ENCODE data around the gene ZNF862. TPM values are rescaled to one million over a fixed set of nuclear protein-coding genes. Genes with fewer than 3 reads are reported as not detected.

The ZNF862 gene
- total and polyA plus RNA-seq, 2 of the 13 experiments (the other 11 are each of a cell fraction or from before 2014, with no cell fraction given), result 0.89 to 2.0 TPM

- no peak for TF ChIP-seq PAX8 (CRISPR knock-in tag; IDR thresholded peaks at IDR 0.05; ENCODE audit: borderline replicate concordance)
- TF ChIP-seq ZEB1 (IDR thresholded peaks at IDR 0.05; ENCODE audit: insufficient replicate concordance, low read depth), result no peak
- TF ChIP-seq SIN3A (IDR thresholded peaks at IDR 0.05; ENCODE audit: borderline replicate concordance, low read depth, low read length), result no peak
- peak; percentile 52; the same call in 1 of the 2 replicates for TF ChIP-seq ZNF792 (CRISPR knock-in tag; IDR thresholded peaks at IDR 0.05)
- peak; percentile 81; the same call in 1 of the 2 replicates for TF ChIP-seq ZNF230 (CRISPR knock-in tag; IDR thresholded peaks at IDR 0.05)
- peak; percentile 98 for TF ChIP-seq ZFX (CRISPR knock-in tag; IDR thresholded peaks at IDR 0.05; ENCODE audit: low read depth)
- TF ChIP-seq GMEB2 (CRISPR knock-in tag; IDR thresholded peaks at IDR 0.05; ENCODE audit: low read depth), result peak; percentile 73
- peak; percentile 89 for TF ChIP-seq POGZ (CRISPR knock-in tag; IDR thresholded peaks at IDR 0.05)
- TF ChIP-seq SRSF4 (IDR thresholded peaks at IDR 0.05; ENCODE audit: low read depth, low read length, poor library complexity, severe bottlenecking), result no peak
- TF ChIP-seq MEIS1 (CRISPR knock-in tag; IDR thresholded peaks at IDR 0.05; ENCODE audit: borderline replicate concordance), result peak; percentile 86; the same call in 1 of the 2 replicates
- TF ChIP-seq EED (CRISPR knock-in tag; IDR thresholded peaks at IDR 0.05), result 0 out of 2 replicates have a peak, but pooled peaks have one; percentile 28
- TF ChIP-seq MBD4 (IDR thresholded peaks at IDR 0.05; ENCODE audit: borderline replicate concordance, low read length), result no peak
- peak; percentile 45; the same call in 1 of the 2 replicates for TF ChIP-seq ETV5 (CRISPR knock-in tag; IDR thresholded peaks at IDR 0.05; ENCODE audit: borderline replicate concordance)
- TF ChIP-seq PLSCR1 (CRISPR knock-in tag; IDR thresholded peaks at IDR 0.05; ENCODE audit: borderline replicate concordance), result no peak
- no peak for TF ChIP-seq CC2D1A (CRISPR knock-in tag; IDR thresholded peaks at IDR 0.05)
- no peak for TF ChIP-seq ZNF674 (CRISPR knock-in tag; IDR thresholded peaks at IDR 0.05; ENCODE audit: low read depth)
- no peak for TF ChIP-seq HIC2 (CRISPR knock-in tag; IDR thresholded peaks at IDR 0.05; ENCODE audit: low read depth)
- peak; percentile 73; the same call in 1 of the 2 replicates for TF ChIP-seq KDM5A (IDR thresholded peaks at IDR 0.05; ENCODE audit: borderline replicate concordance, low read length)
- no peak for TF ChIP-seq ZFP36L2 (CRISPR knock-in tag; IDR thresholded peaks at IDR 0.05)
- TF ChIP-seq GABPB1 (CRISPR knock-in tag; IDR thresholded peaks at IDR 0.05), result peak; percentile 89
- TF ChIP-seq ZNF335 (CRISPR knock-in tag; IDR thresholded peaks at IDR 0.05), result peak; percentile 12; the same call in 1 of the 2 replicates
- TF ChIP-seq ZNF788 (CRISPR knock-in tag; IDR thresholded peaks at IDR 0.05; ENCODE audit: borderline replicate concordance), result peak; percentile 83
- no peak; the same call in 1 of the 2 replicates for TF ChIP-seq NR0B2 (CRISPR knock-in tag; IDR thresholded peaks at IDR 0.05)
- peak; percentile 94 for TF ChIP-seq RFX1 (IDR thresholded peaks at IDR 0.05)
- peak; percentile 89 for TF ChIP-seq HOXA5 (CRISPR knock-in tag; IDR thresholded peaks at IDR 0.05)
- TF ChIP-seq PHF5A (CRISPR knock-in tag; IDR thresholded peaks at IDR 0.05; ENCODE audit: low read depth, unreplicated experiment), result peak; percentile 62
These were observed at the start of gene ZNF862 (continued) for GRCh38 chr7:149838224-149838991.
